ENCODE results near the gene TDRD12. TPM values are rescaled to one million over a fixed set of nuclear protein-coding genes. Genes with fewer than 3 reads are reported as not detected.

Gene TDRD12
- total and polyA plus RNA-seq, 2 experiments from 2014 or later = 0.68 to 2.8 TPM

DNA sequence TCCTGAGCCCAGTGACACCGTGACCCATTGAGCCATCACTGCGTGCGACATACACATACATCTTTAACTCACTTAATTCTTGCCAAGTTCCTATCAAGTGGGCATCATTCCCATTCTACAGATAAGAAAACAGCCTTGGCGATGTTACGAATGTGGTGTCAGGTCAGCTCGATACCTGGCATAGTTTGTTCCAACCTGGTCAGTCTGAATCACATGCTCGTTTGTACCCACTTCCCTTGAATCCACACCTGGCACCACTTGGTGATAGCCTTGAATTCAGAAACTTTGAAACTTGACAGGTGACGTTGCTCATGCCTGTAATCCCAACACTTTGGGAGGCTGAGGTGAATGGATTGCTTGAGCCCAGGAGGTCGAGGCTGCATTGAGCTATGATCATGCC is 90.9 kb downstream of the TDRD12 start:
- Mint-ChIP-seq H3K9me3 (no peaks in the 10 kb centered on the region; the same call in 2 of the 3 replicates), H3K27me3 (ENCODE audit: insufficient read depth, low read depth, poor library complexity) (no peaks in the 10 kb centered on the region)
- no peak for ATAC-seq

More for the DNA sequence above, 90.9 kb downstream of the TDRD12 start:
- Histone ChIP-seq H3K4me1 (ENCODE audit: insufficient read depth) (no peaks in the 10 kb centered on the region), H3K36me3 (ENCODE audit: insufficient read depth) (no peaks in the 10 kb centered on the region), H4K20me1 (replicated peaks; ENCODE audit: insufficient read depth) (no peaks in the 10 kb centered on the region), H3K9me2 (ENCODE audit: insufficient read depth) (no peaks in the 10 kb centered on the region), H3F3A (replicated peaks; ENCODE audit: low read depth) (no peaks in the 10 kb centered on the region), H3K79me2 (replicated peaks; ENCODE audit: insufficient read depth) (no peaks in the 10 kb centered on the region), H3K27me3 (ENCODE audit: insufficient read depth) (no peaks in the 10 kb centered on the region), H3K4me2 (no peak overlapping the region), H3K27ac (ENCODE audit: low read depth) (no peak overlapping the region), H2AFZ (no peak overlapping the region), H3K4me3 (no peak overlapping the region)
- no peak overlapping the region for H3K4me3 Mint-ChIP-seq
- H3K36me3 Mint-ChIP-seq (ENCODE audit: low read depth) = no peaks in the 10 kb centered on the region
- H3K4me1 Mint-ChIP-seq = peaks cover 18% of the 10 kb centered on the region
- H3K27ac Mint-ChIP-seq = no peak overlapping the region
- DNase-seq (ENCODE audit: low spot score) = no peak
- TF ChIP-seq CREB1 (CRISPR knock-in tag; IDR thresholded peaks at IDR 0.05; ENCODE audit: low read depth) = no peak
- TF ChIP-seq, protein P1, sequence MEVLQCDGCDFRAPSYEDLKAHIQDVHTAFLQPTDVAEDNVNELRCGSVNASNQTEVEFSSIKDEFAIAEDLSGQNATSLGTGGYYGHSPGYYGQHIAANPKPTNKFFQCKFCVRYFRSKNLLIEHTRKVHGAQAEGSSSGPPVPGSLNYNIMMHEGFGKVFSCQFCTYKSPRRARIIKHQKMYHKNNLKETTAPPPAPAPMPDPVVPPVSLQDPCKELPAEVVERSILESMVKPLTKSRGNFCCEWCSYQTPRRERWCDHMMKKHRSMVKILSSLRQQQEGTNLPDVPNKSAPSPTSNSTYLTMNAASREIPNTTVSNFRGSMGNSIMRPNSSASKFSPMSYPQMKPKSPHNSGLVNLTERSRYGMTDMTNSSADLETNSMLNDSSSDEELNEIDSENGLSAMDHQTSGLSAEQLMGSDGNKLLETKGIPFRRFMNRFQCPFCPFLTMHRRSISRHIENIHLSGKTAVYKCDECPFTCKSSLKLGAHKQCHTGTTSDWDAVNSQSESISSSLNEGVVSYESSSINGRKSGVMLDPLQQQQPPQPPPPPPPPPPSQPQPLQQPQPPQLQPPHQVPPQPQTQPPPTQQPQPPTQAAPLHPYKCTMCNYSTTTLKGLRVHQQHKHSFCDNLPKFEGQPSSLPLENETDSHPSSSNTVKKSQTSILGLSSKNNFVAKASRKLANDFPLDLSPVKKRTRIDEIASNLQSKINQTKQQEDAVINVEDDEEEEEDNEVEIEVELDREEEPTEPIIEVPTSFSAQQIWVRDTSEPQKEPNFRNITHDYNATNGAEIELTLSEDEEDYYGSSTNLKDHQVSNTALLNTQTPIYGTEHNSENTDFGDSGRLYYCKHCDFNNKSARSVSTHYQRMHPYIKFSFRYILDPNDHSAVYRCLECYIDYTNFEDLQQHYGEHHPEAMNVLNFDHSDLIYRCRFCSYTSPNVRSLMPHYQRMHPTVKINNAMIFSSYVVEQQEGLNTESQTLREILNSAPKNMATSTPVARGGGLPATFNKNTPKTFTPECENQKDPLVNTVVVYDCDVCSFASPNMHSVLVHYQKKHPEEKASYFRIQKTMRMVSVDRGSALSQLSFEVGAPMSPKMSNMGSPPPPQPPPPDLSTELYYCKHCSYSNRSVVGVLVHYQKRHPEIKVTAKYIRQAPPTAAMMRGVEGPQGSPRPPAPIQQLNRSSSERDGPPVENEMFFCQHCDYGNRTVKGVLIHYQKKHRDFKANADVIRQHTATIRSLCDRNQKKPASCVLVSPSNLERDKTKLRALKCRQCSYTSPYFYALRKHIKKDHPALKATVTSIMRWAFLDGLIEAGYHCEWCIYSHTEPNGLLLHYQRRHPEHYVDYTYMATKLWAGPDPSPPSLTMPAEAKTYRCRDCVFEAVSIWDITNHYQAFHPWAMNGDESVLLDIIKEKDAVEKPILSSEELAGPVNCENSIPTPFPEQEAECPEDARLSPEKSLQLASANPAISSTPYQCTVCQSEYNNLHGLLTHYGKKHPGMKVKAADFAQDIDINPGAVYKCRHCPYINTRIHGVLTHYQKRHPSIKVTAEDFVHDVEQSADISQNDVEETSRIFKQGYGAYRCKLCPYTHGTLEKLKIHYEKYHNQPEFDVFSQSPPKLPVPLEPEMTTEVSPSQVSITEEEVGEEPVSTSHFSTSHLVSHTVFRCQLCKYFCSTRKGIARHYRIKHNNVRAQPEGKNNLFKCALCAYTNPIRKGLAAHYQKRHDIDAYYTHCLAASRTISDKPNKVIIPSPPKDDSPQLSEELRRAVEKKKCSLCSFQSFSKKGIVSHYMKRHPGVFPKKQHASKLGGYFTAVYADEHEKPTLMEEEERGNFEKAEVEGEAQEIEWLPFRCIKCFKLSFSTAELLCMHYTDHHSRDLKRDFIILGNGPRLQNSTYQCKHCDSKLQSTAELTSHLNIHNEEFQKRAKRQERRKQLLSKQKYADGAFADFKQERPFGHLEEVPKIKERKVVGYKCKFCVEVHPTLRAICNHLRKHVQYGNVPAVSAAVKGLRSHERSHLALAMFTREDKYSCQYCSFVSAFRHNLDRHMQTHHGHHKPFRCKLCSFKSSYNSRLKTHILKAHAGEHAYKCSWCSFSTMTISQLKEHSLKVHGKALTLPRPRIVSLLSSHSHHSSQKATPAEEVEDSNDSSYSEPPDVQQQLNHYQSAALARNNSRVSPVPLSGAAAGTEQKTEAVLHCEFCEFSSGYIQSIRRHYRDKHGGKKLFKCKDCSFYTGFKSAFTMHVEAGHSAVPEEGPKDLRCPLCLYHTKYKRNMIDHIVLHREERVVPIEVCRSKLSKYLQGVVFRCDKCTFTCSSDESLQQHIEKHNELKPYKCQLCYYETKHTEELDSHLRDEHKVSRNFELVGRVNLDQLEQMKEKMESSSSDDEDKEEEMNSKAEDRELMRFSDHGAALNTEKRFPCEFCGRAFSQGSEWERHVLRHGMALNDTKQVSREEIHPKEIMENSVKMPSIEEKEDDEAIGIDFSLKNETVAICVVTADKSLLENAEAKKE (CRISPR knock-in tag; IDR thresholded peaks at IDR 0.05) = no peak
- TF ChIP-seq REST (IDR thresholded peaks at IDR 0.05; ENCODE audit: unreplicated experiment) = no peak
- no peak for TF ChIP-seq ZNF331 (CRISPR knock-in tag; IDR thresholded peaks at IDR 0.05; ENCODE audit: low read depth)
- TF ChIP-seq CTCF (conservative IDR thresholded peaks at IDR 0.05; ENCODE audit: low read depth in 2 of 2) = no peak
- TF ChIP-seq POLR2AphosphoS5 (IDR thresholded peaks at IDR 0.05; ENCODE audit: low read depth) = no peak
